ENCODE data around the gene ARHGEF11. TPM values are rescaled to one million over a fixed set of nuclear protein-coding genes. Genes with fewer than 3 reads are reported as not detected.
"Not testable (repeated sequence)": the region's sequence is repeated elsewhere in the genome, so short reads cannot be mapped to it uniquely, and the experiment has no call there.

Gene ARHGEF11
- total RNA-seq, 1 donor from 2014 or later, result 18.4 TPM

- no peak for DNase-seq (ENCODE audit: low read depth in 2 of 2)
Observed at GRCh38 chr1:156931211-156931952, 114.2 kb downstream of the ARHGEF11 start.

- DNase-seq (ENCODE audit: low read depth in 2 of 2), result no peak
Observed at GRCh38 chr1:156930483-156930882, 115.1 kb downstream of the ARHGEF11 start.

GRCh38 chr1:156929596-156930238, 115.8 kb downstream of the ARHGEF11 start:
- DNase-seq (ENCODE audit: low read depth in 2 of 2), result no peak

GRCh38 chr1:156928043-156928602, 117.4 kb downstream of the ARHGEF11 start:
- DNase-seq (ENCODE audit: low read depth in 2 of 2), result no peak

- peak; percentile 46 to 80 for DNase-seq (ENCODE audit: low read depth in 2 of 2)
Observed at GRCh38 chr1:156927215-156928042, 118.1 kb downstream of the ARHGEF11 start.

- DNase-seq (ENCODE audit: low read depth in 2 of 2), result not testable (repeated sequence)
Observed at GRCh38 chr1:156926695-156927094, 118.8 kb downstream of the ARHGEF11 start.

GRCh38 chr1:156926175-156926574, 119.4 kb downstream of the ARHGEF11 start:
- peak in 1 of 2 donors; percentile 46 for DNase-seq (ENCODE audit: low read depth in 2 of 2)

- no peak for DNase-seq (ENCODE audit: low read depth in 2 of 2)
Observed at GRCh38 chr1:156925154-156926010, 120.2 kb downstream of the ARHGEF11 start.

- no peak for DNase-seq (ENCODE audit: low read depth in 2 of 2)
Observed at GRCh38 chr1:156924478-156925153, 120.9 kb downstream of the ARHGEF11 start.

GRCh38 chr1:156923670-156924477, 121.7 kb downstream of the ARHGEF11 start:
- DNase-seq (ENCODE audit: low read depth in 2 of 2), result no peak

- DNase-seq (ENCODE audit: low read depth in 2 of 2), result no peak
Observed at GRCh38 chr1:156922986-156923669, 122.4 kb downstream of the ARHGEF11 start.

GRCh38 chr1:156921053-156921529, 124.5 kb downstream of the ARHGEF11 start:
- no peak for DNase-seq (ENCODE audit: low read depth in 2 of 2)

GRCh38 chr1:156920233-156921052, 125.1 kb downstream of the ARHGEF11 start, which contains the start of gene LRRC71:
Gene LRRC71, plus strand, starts transcription at chr1:156920632. Its CDS starts 172 bp downstream, at chr1:156920804.
- DNase-seq (ENCODE audit: low read depth in 2 of 2), result peak in 1 of 2 donors; percentile 79

- no peak for DNase-seq (ENCODE audit: low read depth in 2 of 2)
Observed at GRCh38 chr1:156914440-156914856, 131.1 kb downstream of the ARHGEF11 start.

GRCh38 chr1:156913809-156914387, 131.6 kb downstream of the ARHGEF11 start:
- DNase-seq (ENCODE audit: low read depth in 2 of 2), result no peak

GRCh38 chr1:156912861-156913808, 132.4 kb downstream of the ARHGEF11 start:
- DNase-seq (ENCODE audit: low read depth in 2 of 2), result no peak

Data from dermis microvascular lymphatic vessel endothelial cell (primary cell).